Body of pancreas (tissue), 4 donors: ENCODE results near the gene ARHGAP15.

Experiments used
- POLR2A ChIP-seq, 3 donors: fragments of 450-650 bp; IDR thresholded peaks; one replicate each; pipeline ENCODE4 v1.6.1; 2016; ENCODE audit warnings: antibody characterized with exemption in 3 of 3, mild to moderate bottlenecking in 2 of 3
- TF ChIP-seq, protein P1 (sequence below), 7 experiments: fragments of 450-650 bp in 4 of 7; fragments of 200-600 bp in 3 of 7; sonication (generic) in 3 of 7; IDR thresholded peaks; one replicate each; pipeline ENCODE4 v1.5.1; 2016 to 2019; ENCODE audit warnings: antibody characterized with exemption in 7 of 7

DNA sequence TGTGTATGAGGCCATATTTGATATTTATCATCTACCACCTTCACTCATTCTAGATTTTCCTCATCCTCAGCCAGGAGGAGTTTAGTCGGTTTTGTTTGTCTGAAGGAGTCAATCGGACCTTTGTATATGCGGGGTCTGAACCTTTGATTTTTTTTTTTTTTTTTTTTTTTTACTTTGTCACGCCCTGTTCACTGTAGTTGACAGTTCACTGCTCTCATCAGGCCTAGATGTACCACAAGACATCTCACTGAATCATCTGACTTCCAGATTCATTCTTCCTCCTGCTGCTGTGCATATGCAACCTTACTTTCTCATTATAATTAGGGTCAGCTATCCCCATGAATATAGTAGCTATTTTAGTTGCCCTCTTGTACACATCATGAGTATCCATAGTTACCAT lies 133.2 kb downstream of the ARHGAP15 start:
- TF ChIP-seq, protein P1, sequence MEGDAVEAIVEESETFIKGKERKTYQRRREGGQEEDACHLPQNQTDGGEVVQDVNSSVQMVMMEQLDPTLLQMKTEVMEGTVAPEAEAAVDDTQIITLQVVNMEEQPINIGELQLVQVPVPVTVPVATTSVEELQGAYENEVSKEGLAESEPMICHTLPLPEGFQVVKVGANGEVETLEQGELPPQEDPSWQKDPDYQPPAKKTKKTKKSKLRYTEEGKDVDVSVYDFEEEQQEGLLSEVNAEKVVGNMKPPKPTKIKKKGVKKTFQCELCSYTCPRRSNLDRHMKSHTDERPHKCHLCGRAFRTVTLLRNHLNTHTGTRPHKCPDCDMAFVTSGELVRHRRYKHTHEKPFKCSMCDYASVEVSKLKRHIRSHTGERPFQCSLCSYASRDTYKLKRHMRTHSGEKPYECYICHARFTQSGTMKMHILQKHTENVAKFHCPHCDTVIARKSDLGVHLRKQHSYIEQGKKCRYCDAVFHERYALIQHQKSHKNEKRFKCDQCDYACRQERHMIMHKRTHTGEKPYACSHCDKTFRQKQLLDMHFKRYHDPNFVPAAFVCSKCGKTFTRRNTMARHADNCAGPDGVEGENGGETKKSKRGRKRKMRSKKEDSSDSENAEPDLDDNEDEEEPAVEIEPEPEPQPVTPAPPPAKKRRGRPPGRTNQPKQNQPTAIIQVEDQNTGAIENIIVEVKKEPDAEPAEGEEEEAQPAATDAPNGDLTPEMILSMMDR (IDR thresholded peaks at IDR 0.05): no peak
- TF ChIP-seq POLR2A (IDR thresholded peaks at IDR 0.05): no peak
